ENCODE results near the gene GRIN2C.

DNA sequence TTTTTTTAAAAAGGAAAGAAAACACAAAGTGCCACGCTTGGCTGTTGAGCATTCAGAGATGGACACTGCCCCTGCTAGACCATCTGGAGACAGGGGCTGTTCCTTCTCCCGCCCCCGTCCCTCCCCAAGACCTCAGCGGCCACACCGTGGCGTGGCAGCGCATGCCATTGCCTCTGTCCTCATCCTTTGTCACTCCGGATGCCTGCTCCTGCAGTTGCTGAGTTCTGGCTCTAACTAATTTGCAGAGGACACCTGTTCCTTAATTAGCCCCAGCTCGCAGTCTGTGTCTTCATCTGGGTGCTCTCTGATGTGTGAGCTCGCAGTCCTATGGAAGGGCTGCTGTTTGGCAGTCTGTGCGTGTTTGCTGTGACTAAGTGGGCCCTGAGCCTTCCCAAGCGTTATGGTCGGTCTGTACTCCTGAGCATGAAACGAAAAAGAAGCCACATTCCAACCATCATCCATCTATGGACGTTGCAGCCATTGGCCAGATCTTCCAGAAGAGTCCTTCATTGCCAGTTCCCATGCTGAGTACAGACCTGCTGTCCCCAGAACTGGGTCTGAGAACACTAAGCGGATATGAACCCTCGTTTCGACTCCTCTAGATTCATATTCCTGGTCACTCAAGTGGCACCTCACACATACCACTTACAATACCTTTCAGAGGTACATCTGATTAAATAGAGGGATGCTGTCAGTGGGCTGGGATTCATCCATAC lies 42.6 kb downstream of the GRIN2C start:
- TF ChIP-seq, protein P1, sequence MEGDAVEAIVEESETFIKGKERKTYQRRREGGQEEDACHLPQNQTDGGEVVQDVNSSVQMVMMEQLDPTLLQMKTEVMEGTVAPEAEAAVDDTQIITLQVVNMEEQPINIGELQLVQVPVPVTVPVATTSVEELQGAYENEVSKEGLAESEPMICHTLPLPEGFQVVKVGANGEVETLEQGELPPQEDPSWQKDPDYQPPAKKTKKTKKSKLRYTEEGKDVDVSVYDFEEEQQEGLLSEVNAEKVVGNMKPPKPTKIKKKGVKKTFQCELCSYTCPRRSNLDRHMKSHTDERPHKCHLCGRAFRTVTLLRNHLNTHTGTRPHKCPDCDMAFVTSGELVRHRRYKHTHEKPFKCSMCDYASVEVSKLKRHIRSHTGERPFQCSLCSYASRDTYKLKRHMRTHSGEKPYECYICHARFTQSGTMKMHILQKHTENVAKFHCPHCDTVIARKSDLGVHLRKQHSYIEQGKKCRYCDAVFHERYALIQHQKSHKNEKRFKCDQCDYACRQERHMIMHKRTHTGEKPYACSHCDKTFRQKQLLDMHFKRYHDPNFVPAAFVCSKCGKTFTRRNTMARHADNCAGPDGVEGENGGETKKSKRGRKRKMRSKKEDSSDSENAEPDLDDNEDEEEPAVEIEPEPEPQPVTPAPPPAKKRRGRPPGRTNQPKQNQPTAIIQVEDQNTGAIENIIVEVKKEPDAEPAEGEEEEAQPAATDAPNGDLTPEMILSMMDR (IDR thresholded peaks at IDR 0.05; ENCODE audit: low read depth, low read length): no peak
- no peak for TF ChIP-seq EZH2phosphoT487 (IDR thresholded peaks at IDR 0.05; ENCODE audit: low read depth)

All from OCI-LY3 (cell line).